Type B pancreatic cell (in vitro differentiated cells): ENCODE data around the gene OSM. TPM values are rescaled to one million over a fixed set of nuclear protein-coding genes. Genes with fewer than 3 reads are reported as not detected.

ENCODE experiments used
- DNase-seq: peaks from one replicate; pipeline ENCODE4 v3.0.0; 2021; ENCODE audit warnings: mixed read lengths; ENCODE audit not compliant: unreplicated experiment; ENCODE audit errors: extremely low spot score
- H3K27ac Mint-ChIP-seq: 2 replicates; pipeline ENCODE4 v1.8.0; 2021; ENCODE audit warnings: mild to moderate bottlenecking, mixed read lengths
- H3K27me3 Mint-ChIP-seq: 2 replicates; pipeline ENCODE4 v1.8.0; 2021; ENCODE audit warnings: mixed read lengths
- H3K36me3 Mint-ChIP-seq: 2 replicates; pipeline ENCODE4 v1.8.0; 2021; ENCODE audit warnings: mixed read lengths
- H3K4me1 Mint-ChIP-seq: one replicate; pipeline ENCODE4 v1.8.0; 2021; ENCODE audit warnings: mixed read lengths; ENCODE audit not compliant: unreplicated experiment
- H3K4me3 Mint-ChIP-seq: 2 replicates; pipeline ENCODE4 v1.8.0; 2021; ENCODE audit warnings: mild to moderate bottlenecking, mixed read lengths
- H3K9me3 Mint-ChIP-seq: 2 replicates; pipeline ENCODE4 v1.8.0; 2021; ENCODE audit warnings: mixed read lengths
- CTCF ChIP-seq: fragments of 200-600 bp; sonication (generic); conservative IDR thresholded peaks from 2 replicates; pipeline ENCODE4 v1.5.0; 2021; ENCODE audit warnings: antibody characterized with exemption, mild to moderate bottlenecking
- total RNA-seq: library from RNA; stranded (reverse); gene quantifications from 2 replicates; pipeline ENCODE4 v1.2.1, GENCODE V29; 2021; ENCODE audit warnings: low replicate concordance

The OSM gene
- total RNA-seq, 1 donor from 2014 or later, result not detected

- TF ChIP-seq CTCF, result no peak
- Mint-ChIP-seq H3K36me3 (peaks cover 10% of the 10 kb centered on the region), H3K27ac (peak overlapping the region; percentile 80), H3K4me3 (peak overlapping the region; percentile 25), H3K4me1 (peaks cover 54% of the 10 kb centered on the region), H3K9me3 (no peaks in the 10 kb centered on the region), H3K27me3 (no peaks in the 10 kb centered on the region)
- no peak for DNase-seq
These were observed 36.1 kb upstream of the OSM start for GRCh38 chr22:30302810-30303138.

GRCh38 chr22:30301995-30302809 lies 35.6 kb upstream of the OSM start:
- peaks cover 50% of the 10 kb centered on the region for H3K4me1 Mint-ChIP-seq
- H3K36me3 Mint-ChIP-seq, result peaks cover 6% of the 10 kb centered on the region
- no peak for DNase-seq
- no peaks in the 10 kb centered on the region for H3K9me3 Mint-ChIP-seq
- no peak for TF ChIP-seq CTCF
- peak overlapping the region; percentile 39 for H3K4me3 Mint-ChIP-seq
- H3K27me3 Mint-ChIP-seq, result no peaks in the 10 kb centered on the region
- H3K27ac Mint-ChIP-seq, result peak overlapping the region; percentile 80

GRCh38 chr22:30299322-30299721 lies 32.7 kb upstream of the OSM start:
- Mint-ChIP-seq H3K27me3 (no peaks in the 10 kb centered on the region), H3K36me3 (peaks cover 3% of the 10 kb centered on the region), H3K4me3 (no peak overlapping the region), H3K9me3 (no peaks in the 10 kb centered on the region), H3K4me1 (peaks cover 23% of the 10 kb centered on the region), H3K27ac (no peak overlapping the region)
- no peak for TF ChIP-seq CTCF
- DNase-seq, result no peak

- no peak for DNase-seq
- no peak for TF ChIP-seq CTCF
- Mint-ChIP-seq H3K4me1 (peaks cover 18% of the 10 kb centered on the region), H3K4me3 (peak overlapping the region; percentile 34), H3K36me3 (peaks cover 8% of the 10 kb centered on the region), H3K9me3 (no peaks in the 10 kb centered on the region), H3K27me3 (no peaks in the 10 kb centered on the region), H3K27ac (peak overlapping the region; percentile 93)
These were observed 31.5 kb upstream of the OSM start for GRCh38 chr22:30297991-30298701.

- H3K9me3 Mint-ChIP-seq, result no peaks in the 10 kb centered on the region
- H3K4me3 Mint-ChIP-seq, result peak overlapping the region; percentile 45
- TF ChIP-seq CTCF, result no peak
- DNase-seq, result no peak
- H3K36me3 Mint-ChIP-seq, result peaks cover 11% of the 10 kb centered on the region
- H3K27ac Mint-ChIP-seq, result peak overlapping the region; percentile 76
- peaks cover 18% of the 10 kb centered on the region for H3K4me1 Mint-ChIP-seq
- no peaks in the 10 kb centered on the region for H3K27me3 Mint-ChIP-seq
These were observed 30.8 kb upstream of the OSM start for GRCh38 chr22:30297276-30297990.
